ENCODE data around the gene ZCCHC10.

DNA sequence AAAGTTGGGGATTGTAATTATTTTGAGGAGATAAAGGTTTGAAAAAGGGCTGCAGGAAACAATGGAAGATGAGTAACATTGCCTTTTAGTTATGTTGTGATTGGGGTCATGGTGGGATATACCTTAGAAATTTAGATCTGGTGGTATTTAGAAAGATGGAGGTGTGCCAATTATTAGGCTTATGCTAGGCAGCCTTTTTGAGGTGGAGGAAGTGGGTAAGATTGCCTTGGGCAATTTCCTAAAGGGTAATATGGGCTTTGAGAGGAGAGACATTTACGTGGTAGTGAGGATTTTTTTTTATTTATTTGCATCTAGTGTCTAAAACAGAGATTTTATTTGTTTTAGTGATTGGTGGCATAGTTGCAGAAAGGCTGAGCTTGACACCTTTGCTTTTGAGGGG lies 35.9 kb upstream of the ZCCHC10 start:
- TF ChIP-seq, protein P1, sequence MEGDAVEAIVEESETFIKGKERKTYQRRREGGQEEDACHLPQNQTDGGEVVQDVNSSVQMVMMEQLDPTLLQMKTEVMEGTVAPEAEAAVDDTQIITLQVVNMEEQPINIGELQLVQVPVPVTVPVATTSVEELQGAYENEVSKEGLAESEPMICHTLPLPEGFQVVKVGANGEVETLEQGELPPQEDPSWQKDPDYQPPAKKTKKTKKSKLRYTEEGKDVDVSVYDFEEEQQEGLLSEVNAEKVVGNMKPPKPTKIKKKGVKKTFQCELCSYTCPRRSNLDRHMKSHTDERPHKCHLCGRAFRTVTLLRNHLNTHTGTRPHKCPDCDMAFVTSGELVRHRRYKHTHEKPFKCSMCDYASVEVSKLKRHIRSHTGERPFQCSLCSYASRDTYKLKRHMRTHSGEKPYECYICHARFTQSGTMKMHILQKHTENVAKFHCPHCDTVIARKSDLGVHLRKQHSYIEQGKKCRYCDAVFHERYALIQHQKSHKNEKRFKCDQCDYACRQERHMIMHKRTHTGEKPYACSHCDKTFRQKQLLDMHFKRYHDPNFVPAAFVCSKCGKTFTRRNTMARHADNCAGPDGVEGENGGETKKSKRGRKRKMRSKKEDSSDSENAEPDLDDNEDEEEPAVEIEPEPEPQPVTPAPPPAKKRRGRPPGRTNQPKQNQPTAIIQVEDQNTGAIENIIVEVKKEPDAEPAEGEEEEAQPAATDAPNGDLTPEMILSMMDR (IDR thresholded peaks at IDR 0.05; ENCODE audit: low read length), result no peak
- no peak for TF ChIP-seq EZH2 (IDR thresholded peaks at IDR 0.05; ENCODE audit: borderline replicate concordance, low read length)

All from OCI-LY1 (cell line).